Body of pancreas (tissue), 4 donors: ENCODE measurements around the gene MAD1L1.

Experiments used
- CTCF ChIP-seq, 7 experiments: fragments of 450-650 bp in 4 of 7; fragments of 200-600 bp in 3 of 7; sonication (generic) in 3 of 7; IDR thresholded peaks; one replicate each; pipeline ENCODE4 v1.5.1; 2016 to 2019; ENCODE audit warnings: antibody characterized with exemption in 7 of 7
- POLR2A ChIP-seq, 3 donors: fragments of 450-650 bp; IDR thresholded peaks; one replicate each; pipeline ENCODE4 v1.6.1; 2016; ENCODE audit warnings: antibody characterized with exemption in 3 of 3, mild to moderate bottlenecking in 2 of 3

- TF ChIP-seq CTCF (IDR thresholded peaks at IDR 0.05) = no peak
- TF ChIP-seq POLR2A (IDR thresholded peaks at IDR 0.05) = no peak
Observed at GRCh38 chr7:2098056-2098455, 134.7 kb downstream of the MAD1L1 start.
